AML-193 (cell line): ENCODE measurements around the gene PTPRE.

Source experiments
- DNase-seq, 2 experiments: peaks; one replicate each; lab custom pipeline; 2025; lab: John Stamatoyannopoulos, UW

Gene PTPRE

DNA sequence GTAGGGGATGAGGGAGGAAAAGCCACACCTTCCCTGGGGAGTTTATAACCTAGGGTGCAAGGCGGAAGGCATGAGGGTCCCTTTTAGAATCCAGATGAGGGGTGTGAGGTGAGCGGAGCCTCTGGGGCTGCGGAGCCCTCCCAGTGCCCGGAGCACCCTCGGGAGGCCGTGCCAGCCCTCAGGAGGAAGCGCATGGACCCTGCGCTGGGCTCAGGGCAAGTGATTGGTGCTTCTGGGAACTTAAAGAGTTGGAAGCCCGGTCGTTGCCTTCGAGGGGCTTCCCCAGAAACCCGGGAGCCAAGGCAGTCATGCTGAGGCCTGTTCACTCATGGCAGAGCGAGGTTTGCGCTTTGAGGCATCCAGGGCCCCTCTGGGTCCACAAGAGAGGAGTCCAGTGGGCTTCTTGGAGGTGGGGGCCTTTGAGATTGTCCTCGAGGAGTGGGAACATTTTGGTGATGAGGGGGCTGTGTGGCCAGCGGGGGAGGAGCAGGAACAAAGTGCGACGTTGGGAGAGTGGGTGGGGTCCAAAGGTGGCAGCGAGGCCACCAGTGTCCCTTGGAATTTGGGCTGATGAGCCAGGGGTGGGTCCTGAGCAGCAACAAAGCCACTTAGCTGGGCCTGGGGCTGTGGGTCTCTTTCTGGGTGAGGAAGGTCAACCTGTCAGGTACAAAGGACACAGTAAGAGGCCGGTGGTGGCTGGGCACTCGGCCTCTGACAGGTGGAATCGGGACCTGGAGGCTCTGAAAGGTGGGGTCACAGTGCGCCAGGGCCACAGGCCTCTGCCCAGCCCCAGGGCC lies 139.5 kb downstream of the PTPRE start:
- no peak for DNase-seq

DNA sequence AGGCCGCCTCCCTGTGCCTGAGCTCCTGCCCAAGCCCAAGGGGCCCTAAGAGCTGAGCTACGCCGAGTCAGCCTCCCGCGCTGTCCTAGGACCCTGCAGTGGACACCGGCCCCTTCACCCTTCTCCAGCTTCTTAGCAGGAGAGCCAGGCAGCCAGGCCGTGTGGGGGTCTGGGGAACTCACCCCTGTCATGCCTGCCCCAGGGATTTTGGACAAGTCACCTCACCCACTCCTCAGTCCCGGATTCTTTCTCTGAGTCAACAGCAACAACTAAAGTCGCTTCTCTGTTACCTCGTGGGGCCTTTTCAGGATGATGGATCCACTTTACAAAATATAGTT lies 140.0 kb downstream of the PTPRE start:
- no peak for DNase-seq

DNA sequence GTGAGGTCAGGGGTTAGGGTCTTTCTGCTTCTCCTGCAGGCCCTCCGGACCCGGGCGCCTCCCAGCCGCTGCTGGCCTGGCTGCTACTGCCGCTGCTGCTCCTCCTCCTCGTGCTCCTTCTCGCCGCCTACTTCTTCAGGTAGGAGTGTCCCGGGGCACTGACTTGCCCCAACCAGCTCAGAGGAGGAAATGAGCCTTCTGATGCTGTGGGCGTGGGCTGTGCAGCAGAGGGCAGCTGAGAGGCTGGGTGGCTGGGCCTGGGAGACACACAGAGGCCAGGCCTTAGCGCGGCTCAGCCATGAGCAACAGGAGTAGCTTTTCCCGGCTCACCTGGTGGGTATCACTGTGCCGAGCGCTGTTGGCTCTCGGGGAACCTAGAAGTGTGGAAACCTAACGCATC lies 140.4 kb downstream of the PTPRE start:
- peak; percentile 84 to 92 for DNase-seq

GRCh38 chr10:128047991-128048818 lies 141.3 kb downstream of the PTPRE start:
- peak; percentile 84 to 91 for DNase-seq

DNA sequence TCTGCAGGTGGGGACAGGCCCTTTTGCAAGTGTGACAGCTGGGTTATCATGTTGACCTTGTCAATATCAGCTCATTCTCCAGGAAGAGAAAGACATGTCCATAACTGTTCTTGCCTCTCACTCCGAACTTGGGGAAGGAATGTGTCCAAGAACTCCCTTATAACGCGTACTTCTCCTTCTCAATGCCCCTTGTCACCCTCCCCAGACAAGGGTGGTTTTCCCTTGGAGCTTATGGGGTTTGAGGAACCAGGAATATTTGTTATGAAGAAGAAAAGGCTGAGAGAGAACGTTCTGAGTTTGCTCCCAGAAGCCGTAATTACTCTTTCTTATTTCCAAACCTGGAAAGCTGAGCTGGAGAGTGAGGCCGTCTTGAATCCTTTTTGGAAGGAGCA lies 141.9 kb downstream of the PTPRE start:
- no peak for DNase-seq

DNA sequence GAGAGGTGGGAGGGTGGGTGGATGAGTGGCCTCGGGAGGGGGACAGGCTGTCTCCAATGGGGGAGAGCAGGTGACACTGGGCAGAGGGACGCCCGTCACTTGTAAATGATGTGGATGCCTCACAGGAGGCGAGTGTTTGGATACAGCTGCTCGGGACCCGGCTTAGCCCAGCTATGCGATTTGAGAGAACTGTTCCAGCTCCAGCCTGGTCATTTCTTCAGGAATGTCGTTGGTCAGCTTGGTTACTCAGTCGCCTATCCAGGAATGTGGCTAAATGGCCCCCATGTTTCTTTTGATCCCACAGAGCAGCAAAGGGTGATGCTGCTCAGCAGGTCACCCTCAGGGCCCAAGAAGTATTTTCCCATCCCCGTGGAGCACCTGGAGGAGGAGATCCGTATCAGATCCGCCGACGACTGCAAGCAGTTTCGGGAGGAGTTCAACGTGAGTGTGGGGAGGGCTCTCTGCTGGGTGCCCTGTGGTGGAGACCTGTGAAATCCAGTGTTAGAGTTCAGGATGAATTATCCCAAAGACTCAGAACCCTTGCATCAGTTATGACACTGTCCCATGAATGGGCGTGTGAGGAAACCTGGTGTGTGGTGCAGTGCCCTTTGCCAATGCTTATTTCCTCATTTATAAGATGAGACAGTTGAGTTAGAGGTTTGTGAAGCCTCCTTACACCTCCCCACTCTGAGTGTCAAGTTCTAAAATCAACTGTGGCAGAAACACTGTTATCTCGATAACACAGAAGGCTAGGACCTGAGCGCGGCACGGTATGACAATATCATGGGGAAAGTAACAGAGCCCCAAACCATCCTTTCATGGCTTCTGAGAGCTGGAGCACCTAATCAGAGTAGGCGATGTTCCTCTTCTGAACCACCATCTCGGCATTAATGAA lies 142.6 kb downstream of the PTPRE start:
- peak; percentile 76 to 80 for DNase-seq

- DNase-seq: no peak
Measured at GRCh38 chr10:128050121-128050516, 143.2 kb downstream of the PTPRE start.

GRCh38 chr10:128050936-128051335 lies 144.0 kb downstream of the PTPRE start:
- DNase-seq: peak; percentile 85 to 88

GRCh38 chr10:128051548-128051947 lies 144.6 kb downstream of the PTPRE start:
- peak; percentile 24 to 30 for DNase-seq

DNA sequence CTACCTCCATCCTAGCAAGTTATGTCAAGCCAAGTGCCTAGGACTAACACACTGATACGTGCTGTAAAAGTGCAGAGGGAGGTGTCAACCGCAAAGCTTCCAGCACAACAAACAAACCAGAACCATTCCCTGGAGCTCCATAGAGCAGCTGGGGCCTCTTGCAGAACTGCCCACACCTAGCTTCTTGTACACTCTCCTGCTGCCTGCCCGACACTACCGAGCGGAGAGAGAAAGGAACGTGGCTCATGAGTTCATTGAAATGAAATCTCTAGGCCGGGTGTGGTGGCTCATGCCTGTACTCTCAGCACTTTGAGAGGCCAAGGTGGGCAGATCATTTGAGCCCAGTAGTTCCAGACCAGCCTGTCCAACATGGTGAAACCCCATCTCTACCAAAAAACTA lies 145.8 kb downstream of the PTPRE start:
- DNase-seq: no peak

DNA sequence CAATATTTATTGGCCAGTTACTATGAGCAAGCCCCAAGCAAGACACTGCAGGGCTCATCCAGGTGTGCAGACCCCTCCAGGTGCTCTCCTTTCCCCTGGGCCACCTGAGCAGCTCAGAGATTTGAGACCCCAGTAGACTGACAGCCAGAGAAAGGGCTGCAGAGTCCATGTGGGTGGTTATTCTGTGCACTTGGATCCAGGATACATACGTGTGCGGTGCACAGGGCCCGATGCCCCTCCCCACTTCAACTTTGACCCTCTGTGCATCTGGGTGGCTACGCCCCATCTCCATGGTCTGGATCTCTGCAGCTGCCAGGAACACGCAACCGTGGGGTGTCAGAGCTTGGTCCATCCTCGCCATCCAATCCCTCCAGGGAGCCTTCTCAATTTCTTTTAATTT lies 146.5 kb downstream of the PTPRE start:
- DNase-seq: no peak

- DNase-seq: no peak
Measured at GRCh38 chr10:128054163-128054970, 147.5 kb downstream of the PTPRE start.

GRCh38 chr10:128055061-128055868 lies 148.4 kb downstream of the PTPRE start:
- DNase-seq: no peak

- no peak for DNase-seq
Measured at GRCh38 chr10:128056303-128057050, 149.6 kb downstream of the PTPRE start.

DNA sequence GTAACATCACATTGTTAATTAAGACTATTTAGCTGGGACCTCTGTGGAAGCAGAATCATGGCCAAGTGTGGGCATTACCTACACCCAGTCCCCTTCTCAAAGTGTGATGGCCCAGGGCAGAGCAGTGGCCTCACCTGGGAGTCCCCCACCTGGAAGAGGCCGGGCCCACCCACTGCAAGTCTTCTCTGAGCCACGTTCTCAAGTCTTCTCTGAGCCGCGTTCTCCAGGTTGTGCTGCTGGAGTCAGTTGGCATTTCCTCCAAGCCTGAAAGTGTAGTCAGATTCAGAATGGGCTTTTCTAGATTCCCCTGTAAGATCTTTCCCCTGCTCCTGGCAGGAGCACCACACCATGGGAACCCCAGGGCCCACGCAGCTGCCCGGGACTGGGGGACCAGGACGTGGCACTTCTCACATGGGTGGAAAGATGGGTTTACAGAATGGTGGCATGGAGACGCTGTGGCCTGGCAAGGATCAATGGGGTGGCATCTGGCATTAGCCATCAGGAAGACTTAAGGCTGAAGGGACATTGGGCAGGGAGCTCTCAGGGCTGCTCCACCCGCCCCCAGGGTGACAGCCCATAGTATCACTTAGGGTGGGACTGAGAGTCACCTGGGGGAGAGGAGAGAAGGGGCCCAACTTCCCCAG lies 151.3 kb downstream of the PTPRE start:
- no peak for DNase-seq

GRCh38 chr10:128058750-128059134 lies 151.8 kb downstream of the PTPRE start:
- DNase-seq: no peak

DNA sequence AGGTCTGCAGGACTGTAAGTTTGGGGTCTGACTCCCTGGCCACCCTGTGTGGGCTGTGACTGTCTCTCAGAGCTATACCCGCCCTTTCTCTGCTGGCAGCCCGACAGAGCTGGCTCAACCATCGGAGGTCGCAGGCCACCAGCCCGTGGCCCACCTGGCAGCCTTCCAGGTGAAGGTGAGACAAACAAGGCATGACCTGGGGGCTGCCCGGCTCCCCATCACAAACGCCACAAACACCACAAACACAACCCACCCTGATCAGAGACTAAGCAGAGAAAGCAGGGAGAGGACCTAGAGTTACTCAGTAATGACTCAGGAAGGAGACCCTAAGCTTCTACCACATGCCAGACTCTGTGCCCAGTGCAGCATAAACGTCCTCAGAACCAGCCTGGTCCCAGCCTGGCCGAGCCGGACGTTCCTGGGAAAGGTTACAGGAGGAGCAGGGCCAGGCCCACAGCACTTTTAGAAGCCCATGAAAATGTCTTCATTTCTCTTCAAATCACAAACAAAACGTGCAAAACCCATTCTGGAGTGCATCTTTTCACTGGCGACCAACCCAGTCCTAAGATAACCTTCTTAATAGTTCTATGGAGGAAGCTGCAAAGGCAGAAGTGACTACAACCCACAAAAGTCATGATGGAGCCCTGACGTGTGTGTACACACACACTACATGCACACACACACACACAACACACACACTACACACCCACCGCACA lies 152.5 kb downstream of the PTPRE start:
- DNase-seq: no peak

GRCh38 chr10:128059982-128060293 lies 153.0 kb downstream of the PTPRE start:
- no peak for DNase-seq
